Measurements from ENCODE around the gene MAP3K5. TPM values are rescaled to one million over a fixed set of nuclear protein-coding genes. Genes with fewer than 3 reads are reported as not detected.

Gene MAP3K5
- total RNA-seq, 4 donors from 2014 or later = 19.4 to 36.1 (median 21.1) TPM

GRCh38 chr6:136709429-136709828 is 82.8 kb downstream of the MAP3K5 start:
- H3K4me3 ChIP-seq = no peak overlapping the region
- no peaks in the 10 kb centered on the region for H3K36me3 ChIP-seq
- no peaks in the 10 kb centered on the region for H3K27me3 ChIP-seq
- no peaks in the 10 kb centered on the region for H3K9me3 ChIP-seq
- TF ChIP-seq POLR2AphosphoS5 (IDR thresholded peaks at IDR 0.05) = no peak
- TF ChIP-seq EP300 (IDR thresholded peaks at IDR 0.05) = no peak
- no peak for TF ChIP-seq POLR2A (IDR thresholded peaks at IDR 0.05)
- no peak for TF ChIP-seq CTCF (IDR thresholded peaks at IDR 0.05)
- DNase-seq (ENCODE audit: low spot score in 2 of 2) = no peak
- H3K4me1 ChIP-seq = peaks cover 6% of the 10 kb centered on the region
- H3K27ac ChIP-seq = no peak overlapping the region

GRCh38 chr6:136706430-136706829 is 85.8 kb downstream of the MAP3K5 start:
- H3K27ac ChIP-seq = no peak overlapping the region
- H3K36me3 ChIP-seq = no peaks in the 10 kb centered on the region
- no peaks in the 10 kb centered on the region for H3K9me3 ChIP-seq
- WGBS = 90% methylated on average over 5 of the region's 5 CpGs
- peaks cover 6% of the 10 kb centered on the region for H3K4me1 ChIP-seq
- H3K27me3 ChIP-seq = no peaks in the 10 kb centered on the region
- TF ChIP-seq CTCF (IDR thresholded peaks at IDR 0.05) = no peak
- TF ChIP-seq POLR2A (IDR thresholded peaks at IDR 0.05) = no peak
- no peak for TF ChIP-seq POLR2AphosphoS5 (IDR thresholded peaks at IDR 0.05)
- TF ChIP-seq EP300 (IDR thresholded peaks at IDR 0.05) = no peak
- DNase-seq (ENCODE audit: low spot score in 2 of 2) = no peak
- no peak overlapping the region for H3K4me3 ChIP-seq

- Histone ChIP-seq H3K9me3 (no peaks in the 10 kb centered on the region), H3K4me3 (no peak overlapping the region), H3K4me1 (peaks cover 9% of the 10 kb centered on the region), H3K36me3 (no peaks in the 10 kb centered on the region), H3K27ac (no peak overlapping the region), H3K27me3 (no peaks in the 10 kb centered on the region)
- no peak for DNase-seq (ENCODE audit: low spot score in 2 of 2)
- WGBS = 86% methylated on average over 7 of the region's 7 CpGs
- TF ChIP-seq POLR2A (IDR thresholded peaks at IDR 0.05) (no peak), EP300 (IDR thresholded peaks at IDR 0.05) (no peak), POLR2AphosphoS5 (IDR thresholded peaks at IDR 0.05) (no peak), CTCF (IDR thresholded peaks at IDR 0.05) (no peak)
These were observed 88.9 kb downstream of the MAP3K5 start for GRCh38 chr6:136703331-136703865.

- no peaks in the 10 kb centered on the region for H3K9me3 ChIP-seq
- H3K36me3 ChIP-seq = no peaks in the 10 kb centered on the region
- H3K4me3 ChIP-seq = no peak overlapping the region
- peaks cover 22% of the 10 kb centered on the region for H3K4me1 ChIP-seq
- no peak for DNase-seq (ENCODE audit: low spot score in 2 of 2)
- TF ChIP-seq CTCF (IDR thresholded peaks at IDR 0.05) (no peak), EP300 (IDR thresholded peaks at IDR 0.05) (no peak), POLR2AphosphoS5 (IDR thresholded peaks at IDR 0.05) (no peak), POLR2A (IDR thresholded peaks at IDR 0.05) (no peak)
- no peaks in the 10 kb centered on the region for H3K27me3 ChIP-seq
- H3K27ac ChIP-seq = no peak overlapping the region
- 81% methylated on average over 3 of the region's 3 CpGs for WGBS
These were observed 91.2 kb downstream of the MAP3K5 start for GRCh38 chr6:136701045-136701444.

- Histone ChIP-seq H3K4me3 (no peak overlapping the region), H3K27me3 (no peaks in the 10 kb centered on the region), H3K9me3 (no peaks in the 10 kb centered on the region), H3K36me3 (no peaks in the 10 kb centered on the region), H3K4me1 (peaks cover 27% of the 10 kb centered on the region), H3K27ac (no peak overlapping the region)
- DNase-seq (ENCODE audit: low spot score in 2 of 2) = no peak
- 88% methylated on average over 5 of the region's 5 CpGs for WGBS
- TF ChIP-seq POLR2A (IDR thresholded peaks at IDR 0.05) = no peak
- TF ChIP-seq CTCF (IDR thresholded peaks at IDR 0.05) = no peak
- TF ChIP-seq EP300 (IDR thresholded peaks at IDR 0.05) = no peak
- TF ChIP-seq POLR2AphosphoS5 (IDR thresholded peaks at IDR 0.05) = no peak
These were observed 92.9 kb downstream of the MAP3K5 start for GRCh38 chr6:136699358-136699757.

All from suprapubic skin (tissue), 4 donors.